ENCODE data around the gene NEK8.
"Not testable (repeated sequence)": the region's sequence is repeated elsewhere in the genome, so short reads cannot be mapped to it uniquely, and the experiment has no call there.

NEK8 gene

GRCh38 chr17:28706471-28707338, 21.9 kb upstream of the NEK8 start:
- H3K4me3 ChIP-seq (ENCODE audit: low read length): no peak overlapping the region
- no peak for DNase-seq (ENCODE audit: low read depth, low spot score)

- DNase-seq (ENCODE audit: low read depth, low spot score): no peak
- H3K4me3 ChIP-seq (ENCODE audit: low read length): no peak overlapping the region
These were observed 21.3 kb upstream of the NEK8 start for GRCh38 chr17:28707339-28707720.

GRCh38 chr17:28710861-28711722, 17.5 kb upstream of the NEK8 start:
- peak overlapping the region; percentile 56 for H3K4me3 ChIP-seq (ENCODE audit: low read length)
- DNase-seq (ENCODE audit: low read depth, low spot score): peak; percentile 68

GRCh38 chr17:28711723-28712031, 16.9 kb upstream of the NEK8 start, which contains the start of gene PROCA1:
Gene PROCA1, minus strand, starts transcription at chr17:28711888. Its CDS starts 228 bp downstream, at chr17:28711660.
- DNase-seq (ENCODE audit: low read depth, low spot score): no peak
- H3K4me3 ChIP-seq (ENCODE audit: low read length): peak within 1 kb of the TSS; percentile 56

DNA sequence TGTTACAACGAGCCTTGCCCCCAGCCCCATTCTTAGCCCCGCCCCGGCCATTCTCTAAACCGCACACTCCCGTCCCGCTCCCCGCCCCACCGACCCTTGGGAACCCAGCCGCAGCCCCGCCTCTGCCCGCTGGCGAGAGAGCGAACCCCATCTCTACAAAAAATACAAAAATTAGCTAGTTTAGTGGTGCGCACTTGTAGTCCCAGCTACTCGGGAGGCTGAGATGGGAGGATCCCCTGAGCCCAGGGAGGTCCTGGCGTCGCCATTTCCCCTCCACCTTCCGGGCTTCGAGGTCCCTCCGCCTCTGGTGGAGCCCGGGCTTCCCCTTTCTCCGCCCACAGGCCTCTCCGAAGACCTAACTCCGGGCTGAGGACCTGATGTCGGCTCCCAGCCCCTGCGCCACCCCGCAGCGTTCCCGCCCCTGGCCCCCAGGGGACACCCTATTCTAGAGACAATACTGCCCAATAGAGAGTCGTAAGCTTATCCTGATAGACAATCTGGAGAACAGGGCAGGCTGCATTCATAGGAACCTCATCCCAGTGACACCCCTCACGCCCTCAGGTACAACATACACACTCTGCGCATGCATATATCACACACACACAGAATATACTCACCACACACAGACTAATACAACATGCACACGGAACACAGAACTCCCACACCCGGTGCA, 16.4 kb upstream of the NEK8 start:
- no peak for DNase-seq (ENCODE audit: low read depth, low spot score)
- H3K4me3 ChIP-seq (ENCODE audit: low read length): no peak overlapping the region

DNA sequence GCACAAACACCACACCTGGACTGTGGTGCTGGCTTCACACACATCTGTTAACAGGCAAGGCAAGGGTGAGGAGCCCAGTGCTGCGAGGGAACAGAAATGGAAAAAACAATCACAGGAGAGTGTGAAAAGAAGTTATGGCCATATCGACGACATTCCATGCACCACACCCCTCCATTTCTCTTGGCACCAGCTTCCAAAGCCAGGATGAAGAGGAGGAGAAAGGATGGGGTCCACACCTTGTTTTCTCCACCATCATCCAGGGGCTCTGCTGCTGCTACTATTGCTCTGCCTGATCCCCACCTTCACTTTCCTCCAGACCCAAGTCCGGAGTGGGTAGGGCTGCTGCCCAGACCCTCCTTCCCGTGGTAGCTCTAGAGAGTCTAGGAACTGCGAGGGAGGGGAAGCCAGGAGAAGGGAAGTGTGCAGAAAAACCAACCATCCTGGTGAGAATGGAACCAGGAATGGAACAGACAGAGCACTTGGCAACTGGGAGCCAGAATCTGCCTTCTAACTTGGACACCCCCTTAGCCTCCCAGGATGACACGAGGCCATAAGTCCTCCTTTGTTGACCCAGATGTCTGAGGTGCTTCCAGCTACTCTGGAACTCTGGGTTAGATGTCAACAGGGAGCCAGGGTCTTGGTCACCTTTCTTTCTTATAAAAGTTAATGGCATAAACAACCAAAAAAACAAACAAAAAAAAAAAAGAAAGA, 15.7 kb upstream of the NEK8 start:
- no peak overlapping the region for H3K4me3 ChIP-seq (ENCODE audit: low read length)
- DNase-seq (ENCODE audit: low read depth, low spot score): no peak

DNA sequence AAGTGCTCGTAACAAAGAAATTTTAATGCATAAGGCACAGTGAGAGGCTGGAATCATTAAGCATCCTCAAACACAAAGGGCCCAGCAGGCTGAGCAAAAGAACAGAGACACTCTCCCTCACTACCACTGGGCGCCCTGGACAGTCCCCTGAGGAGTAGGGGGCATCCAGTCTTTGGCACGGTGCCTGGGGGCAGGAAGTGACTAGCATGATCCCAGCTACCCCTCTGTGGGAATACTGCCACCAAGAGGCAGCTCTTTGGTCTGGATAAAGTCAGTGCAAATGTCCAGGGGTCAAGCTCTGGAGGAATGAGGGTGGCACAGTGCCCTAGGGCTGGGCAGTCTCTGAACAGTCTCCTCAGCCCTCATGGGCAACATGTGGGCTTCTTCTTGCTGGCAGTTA, 14.3 kb upstream of the NEK8 start:
- no peak overlapping the region for H3K4me3 ChIP-seq (ENCODE audit: low read length)
- DNase-seq (ENCODE audit: low read depth, low spot score): no peak

- no peak for DNase-seq (ENCODE audit: low read depth, low spot score)
- H3K4me3 ChIP-seq (ENCODE audit: low read length): no peak overlapping the region
These were observed 13.4 kb upstream of the NEK8 start for GRCh38 chr17:28715217-28715616.

- H3K4me3 ChIP-seq (ENCODE audit: low read length): no peak overlapping the region
- no peak for DNase-seq (ENCODE audit: low read depth, low spot score)
These were observed 11.6 kb upstream of the NEK8 start for GRCh38 chr17:28716740-28717577.

- DNase-seq (ENCODE audit: low read depth, low spot score): no peak
- no peak within 1 kb of the TSS for H3K4me3 ChIP-seq (ENCODE audit: low read length)
These were observed 10.8 kb upstream of the NEK8 start, which contains the start of gene RAB34 for GRCh38 chr17:28717578-28718332. Gene RAB34, minus strand, starts transcription at chr17:28717868. Its CDS starts 602 bp downstream, at chr17:28717266.

- no peak for DNase-seq (ENCODE audit: low read depth, low spot score)
- H3K4me3 ChIP-seq (ENCODE audit: low read length): peak overlapping the region; percentile 99
These were observed 10.1 kb upstream of the NEK8 start for GRCh38 chr17:28718333-28719020.

GRCh38 chr17:28719021-28719433, 9.6 kb upstream of the NEK8 start:
- H3K4me3 ChIP-seq (ENCODE audit: low read length): peak overlapping the region; percentile 99
- DNase-seq (ENCODE audit: low read depth, low spot score): no peak

- DNase-seq (ENCODE audit: low read depth, low spot score): no peak
- H3K4me3 ChIP-seq (ENCODE audit: low read length): peak overlapping the region; percentile 99
These were observed 8.2 kb upstream of the NEK8 start for GRCh38 chr17:28720247-28720996.

DNA sequence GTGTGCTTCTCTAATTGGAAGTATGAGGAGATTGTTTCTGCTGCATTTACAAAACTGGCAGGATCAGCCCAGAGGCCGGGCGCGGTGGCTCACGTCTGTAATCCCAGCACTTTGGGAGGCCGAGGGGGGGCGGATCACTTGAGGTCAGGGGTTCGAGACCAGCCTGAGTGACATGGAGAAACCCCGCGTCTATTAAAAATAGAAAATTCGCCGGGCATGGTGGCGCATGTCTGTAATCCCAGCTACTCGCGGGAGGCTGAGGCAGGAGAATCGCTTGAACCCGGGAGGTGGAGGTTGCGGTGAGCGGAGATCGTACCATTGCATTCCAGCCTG, 7.6 kb upstream of the NEK8 start:
- peak overlapping the region; percentile 99 for H3K4me3 ChIP-seq (ENCODE audit: low read length)
- DNase-seq (ENCODE audit: low read depth, low spot score): not testable (repeated sequence)

DNA sequence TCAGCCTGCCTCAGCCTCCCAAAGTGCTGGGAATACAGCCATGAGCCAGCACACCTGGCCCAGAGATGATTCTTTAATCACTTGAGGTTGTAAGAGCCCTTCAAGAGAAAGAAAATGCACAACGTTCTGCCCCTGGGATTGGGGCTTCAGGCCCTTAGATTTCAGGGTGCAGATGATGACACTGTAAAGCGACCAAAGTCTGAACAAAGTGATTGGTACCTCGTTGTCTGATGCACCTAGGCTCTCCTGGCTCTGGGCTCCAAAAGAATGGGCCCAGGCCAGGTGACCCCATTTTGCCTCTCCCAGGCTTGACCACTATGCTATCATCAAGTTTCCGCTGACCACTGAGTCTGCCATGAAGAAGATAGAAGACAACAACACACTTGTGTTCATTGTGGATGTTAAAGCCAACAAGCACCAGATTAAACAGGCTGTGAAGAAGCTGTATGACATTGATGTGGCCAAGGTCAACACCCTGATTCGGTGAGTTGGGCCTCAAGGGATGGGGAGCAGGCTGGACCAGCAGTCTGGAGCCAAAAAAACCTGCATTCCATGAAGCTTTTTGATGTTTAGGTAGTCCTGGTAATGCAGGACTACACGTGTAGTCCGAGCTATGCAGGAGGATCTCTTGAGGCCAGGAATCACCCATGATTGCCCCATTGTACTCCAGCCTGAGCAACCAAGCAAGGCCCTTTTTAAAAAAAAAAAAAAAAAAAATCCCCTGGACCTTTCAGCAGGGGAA, 6.0 kb upstream of the NEK8 start:
- no peak for DNase-seq (ENCODE audit: low read depth, low spot score)
- no peak overlapping the region for H3K4me3 ChIP-seq (ENCODE audit: low read length)
